ENCODE measurements around the gene SBF1. TPM values are rescaled to one million over a fixed set of nuclear protein-coding genes. Genes with fewer than 3 reads are reported as not detected.
A peak's percentile ranks its signal among the peaks of the same experiment; 100 is the strongest.
"Not testable (repeated sequence)": the region's sequence is repeated elsewhere in the genome, so short reads cannot be mapped to it uniquely, and the experiment has no call there.

SBF1 gene, protein sequence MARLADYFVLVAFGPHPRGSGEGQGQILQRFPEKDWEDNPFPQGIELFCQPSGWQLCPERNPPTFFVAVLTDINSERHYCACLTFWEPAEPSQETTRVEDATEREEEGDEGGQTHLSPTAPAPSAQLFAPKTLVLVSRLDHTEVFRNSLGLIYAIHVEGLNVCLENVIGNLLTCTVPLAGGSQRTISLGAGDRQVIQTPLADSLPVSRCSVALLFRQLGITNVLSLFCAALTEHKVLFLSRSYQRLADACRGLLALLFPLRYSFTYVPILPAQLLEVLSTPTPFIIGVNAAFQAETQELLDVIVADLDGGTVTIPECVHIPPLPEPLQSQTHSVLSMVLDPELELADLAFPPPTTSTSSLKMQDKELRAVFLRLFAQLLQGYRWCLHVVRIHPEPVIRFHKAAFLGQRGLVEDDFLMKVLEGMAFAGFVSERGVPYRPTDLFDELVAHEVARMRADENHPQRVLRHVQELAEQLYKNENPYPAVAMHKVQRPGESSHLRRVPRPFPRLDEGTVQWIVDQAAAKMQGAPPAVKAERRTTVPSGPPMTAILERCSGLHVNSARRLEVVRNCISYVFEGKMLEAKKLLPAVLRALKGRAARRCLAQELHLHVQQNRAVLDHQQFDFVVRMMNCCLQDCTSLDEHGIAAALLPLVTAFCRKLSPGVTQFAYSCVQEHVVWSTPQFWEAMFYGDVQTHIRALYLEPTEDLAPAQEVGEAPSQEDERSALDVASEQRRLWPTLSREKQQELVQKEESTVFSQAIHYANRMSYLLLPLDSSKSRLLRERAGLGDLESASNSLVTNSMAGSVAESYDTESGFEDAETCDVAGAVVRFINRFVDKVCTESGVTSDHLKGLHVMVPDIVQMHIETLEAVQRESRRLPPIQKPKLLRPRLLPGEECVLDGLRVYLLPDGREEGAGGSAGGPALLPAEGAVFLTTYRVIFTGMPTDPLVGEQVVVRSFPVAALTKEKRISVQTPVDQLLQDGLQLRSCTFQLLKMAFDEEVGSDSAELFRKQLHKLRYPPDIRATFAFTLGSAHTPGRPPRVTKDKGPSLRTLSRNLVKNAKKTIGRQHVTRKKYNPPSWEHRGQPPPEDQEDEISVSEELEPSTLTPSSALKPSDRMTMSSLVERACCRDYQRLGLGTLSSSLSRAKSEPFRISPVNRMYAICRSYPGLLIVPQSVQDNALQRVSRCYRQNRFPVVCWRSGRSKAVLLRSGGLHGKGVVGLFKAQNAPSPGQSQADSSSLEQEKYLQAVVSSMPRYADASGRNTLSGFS (N-terminal part only)
- 19.8 and 35.3 TPM in 2 replicates for total RNA-seq

DNA sequence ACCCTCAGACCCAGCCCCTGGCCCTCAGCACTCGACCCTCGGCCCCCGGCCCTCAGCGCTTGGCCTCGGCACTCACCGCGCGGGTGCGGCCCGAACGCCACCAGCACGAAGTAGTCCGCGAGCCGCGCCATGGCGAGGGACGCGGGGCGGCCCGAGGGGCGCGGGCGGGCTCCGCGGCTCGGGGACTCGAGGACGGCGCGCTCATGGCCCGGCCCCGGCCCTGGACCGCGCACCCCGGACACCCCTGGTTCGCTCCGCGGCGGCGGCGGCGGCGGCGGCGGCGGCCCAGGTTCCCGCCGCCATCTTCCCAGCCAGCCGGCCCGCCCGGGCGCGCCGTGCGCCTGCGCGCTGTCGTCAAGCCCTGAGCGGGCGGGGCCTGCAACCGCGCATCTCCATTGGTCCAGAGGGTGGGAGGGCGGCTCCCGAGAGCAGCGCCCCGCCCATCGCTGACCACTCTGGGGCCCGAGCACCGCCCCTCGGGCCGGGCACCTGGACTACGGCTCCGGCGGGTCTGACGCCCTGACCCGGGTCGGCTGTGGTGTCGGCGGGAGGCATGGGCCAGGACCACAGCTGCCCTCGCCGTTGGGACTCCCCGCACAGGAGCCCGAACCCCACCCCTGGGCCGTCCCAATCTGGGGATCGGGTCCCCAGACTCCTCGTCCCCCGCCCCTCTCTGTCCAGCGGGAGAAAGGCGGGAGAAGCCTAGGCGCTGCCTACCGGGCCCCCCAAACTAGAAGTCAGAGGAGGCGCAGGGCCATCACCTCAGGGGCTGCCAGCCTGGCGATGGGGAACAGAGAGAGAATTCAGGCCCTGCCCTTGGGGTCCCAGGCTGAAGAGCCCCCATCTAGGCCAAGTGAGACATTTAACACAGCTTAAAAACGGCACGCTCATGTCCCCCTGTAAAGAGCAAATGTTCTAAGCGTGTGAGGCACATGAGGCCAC is at the start of gene SBF1:
TSS of gene SBF1 (minus strand) at position 326 of the 942 bp plus-strand sequence. CDS start at position 131, 195 bp downstream.
- peak; percentile 91 to 94 for DNase-seq (ENCODE audit: low read depth in 2 of 2)

DNA sequence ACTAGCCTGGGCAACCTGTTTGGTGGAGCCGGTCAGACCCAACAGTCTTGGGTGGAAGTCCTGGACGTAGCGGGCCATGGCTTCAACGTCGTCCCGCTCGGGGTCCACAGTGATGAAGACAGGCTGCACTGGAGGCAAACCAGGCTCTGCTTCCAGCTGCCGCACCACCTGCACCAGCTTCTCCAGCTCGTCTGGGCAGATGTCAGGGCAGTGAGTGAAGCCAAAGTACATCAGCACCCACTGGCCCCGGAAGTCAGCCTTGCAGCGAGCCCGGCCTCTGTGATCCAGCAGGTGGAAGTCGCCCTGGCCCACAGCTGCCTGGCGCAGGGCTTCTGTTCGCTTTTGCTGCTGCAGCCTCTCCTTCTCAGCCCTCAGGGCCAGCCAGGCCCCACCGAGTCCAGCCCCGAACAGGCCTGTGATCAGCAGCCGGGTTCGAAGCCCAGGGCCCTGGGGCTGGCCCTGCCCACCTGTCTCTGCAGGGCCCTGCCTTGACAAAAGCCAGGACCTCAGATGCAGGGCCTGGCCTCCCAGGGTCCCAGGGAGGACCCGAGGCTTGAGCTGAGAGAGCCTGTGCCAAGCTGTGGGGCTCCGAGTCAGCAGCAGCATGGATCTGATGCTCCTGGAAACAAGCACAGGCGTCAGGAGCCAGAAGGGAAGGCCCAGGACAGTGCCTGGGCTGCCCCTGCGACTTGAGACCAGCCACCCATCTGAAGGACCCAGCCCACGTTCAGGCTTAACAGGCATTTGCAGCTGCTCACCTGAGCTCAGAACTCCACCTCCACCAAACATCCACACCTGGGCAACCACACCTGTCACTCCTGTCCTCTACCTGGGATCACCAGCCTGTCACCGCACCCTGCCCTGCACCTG is 49.2 kb upstream of the SBF1 start:
- no peak for DNase-seq (ENCODE audit: low read depth in 2 of 2)

DNA sequence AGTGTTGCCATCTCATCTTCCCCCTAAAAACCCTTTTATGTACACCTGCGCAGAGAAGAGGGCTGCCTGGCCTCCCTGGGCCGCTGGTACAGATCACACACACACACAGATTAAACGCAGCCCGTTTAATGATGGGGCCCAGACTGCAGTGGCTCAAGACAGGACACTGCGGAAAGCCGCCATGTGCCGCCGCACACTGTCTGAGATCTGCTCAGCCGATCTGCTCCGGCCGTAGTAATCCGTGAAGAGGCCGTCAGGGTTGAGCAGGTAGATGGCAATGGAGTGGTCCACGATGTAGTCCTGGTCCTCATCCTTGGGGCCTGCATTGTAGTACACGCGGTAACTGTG is 48.6 kb upstream of the SBF1 start:
- DNase-seq (ENCODE audit: low read depth in 2 of 2) = no peak

DNA sequence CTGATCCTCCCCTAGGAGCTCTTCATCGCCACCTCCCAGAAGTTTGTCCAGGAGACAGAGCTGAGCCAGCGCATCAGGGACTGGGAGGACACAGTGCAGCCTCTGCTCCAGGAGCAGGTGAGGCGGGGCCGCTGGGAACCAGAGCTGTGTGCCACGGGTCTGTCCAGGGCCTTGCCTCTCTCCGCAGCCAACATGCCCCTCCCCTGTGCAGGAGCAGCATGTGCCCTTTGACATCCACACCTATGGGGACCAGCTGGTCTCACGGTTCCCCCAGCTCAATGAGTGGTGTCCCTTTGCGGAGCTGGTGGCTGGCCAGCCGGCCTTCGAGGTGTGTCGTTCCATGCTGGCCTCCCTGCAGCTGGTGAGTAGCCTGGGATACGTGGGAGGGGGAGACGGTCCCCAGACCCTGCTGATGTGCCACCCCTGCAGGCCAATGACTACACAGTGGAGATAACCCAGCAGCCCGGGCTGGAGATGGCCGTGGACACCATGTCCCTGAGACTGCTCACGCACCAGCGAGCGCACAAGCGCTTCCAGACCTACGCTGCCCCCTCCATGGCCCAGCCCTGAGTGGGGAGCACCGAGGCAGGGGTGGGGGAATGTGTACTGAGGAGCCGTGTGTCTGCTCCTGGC is 48.1 kb upstream of the SBF1 start:
- no peak for DNase-seq (ENCODE audit: low read depth in 2 of 2)

DNA sequence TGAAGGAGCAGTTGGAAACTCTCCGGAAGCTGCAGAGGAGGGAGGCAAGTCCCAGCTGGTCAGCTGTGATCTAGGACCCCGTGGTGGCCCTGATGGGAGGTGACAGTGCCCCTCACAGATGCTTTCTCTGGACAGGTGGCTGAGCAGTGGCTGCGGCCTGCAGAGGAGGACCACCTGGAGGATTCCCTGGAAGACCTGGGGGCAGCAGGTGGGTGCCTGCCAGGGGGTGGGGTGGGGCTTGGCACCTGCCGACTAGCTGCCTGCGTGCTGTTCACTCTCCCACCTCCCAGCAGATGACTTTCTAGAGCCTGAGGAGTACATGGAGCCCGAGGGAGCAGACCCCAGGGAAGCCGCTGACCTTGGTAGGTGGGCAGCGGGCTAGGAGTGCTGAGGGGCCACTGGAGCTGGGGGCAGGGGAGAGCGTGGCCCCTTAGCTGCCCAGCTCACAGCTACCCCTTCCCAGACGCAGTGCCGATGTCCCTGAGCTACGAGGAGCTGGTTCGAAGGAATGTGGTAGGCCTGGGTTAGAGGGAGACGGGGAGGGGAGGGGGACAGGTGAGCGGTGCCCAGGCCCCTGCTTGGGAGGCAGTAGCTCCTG is 47.5 kb upstream of the SBF1 start:
- no peak for DNase-seq (ENCODE audit: low read depth in 2 of 2)

DNA sequence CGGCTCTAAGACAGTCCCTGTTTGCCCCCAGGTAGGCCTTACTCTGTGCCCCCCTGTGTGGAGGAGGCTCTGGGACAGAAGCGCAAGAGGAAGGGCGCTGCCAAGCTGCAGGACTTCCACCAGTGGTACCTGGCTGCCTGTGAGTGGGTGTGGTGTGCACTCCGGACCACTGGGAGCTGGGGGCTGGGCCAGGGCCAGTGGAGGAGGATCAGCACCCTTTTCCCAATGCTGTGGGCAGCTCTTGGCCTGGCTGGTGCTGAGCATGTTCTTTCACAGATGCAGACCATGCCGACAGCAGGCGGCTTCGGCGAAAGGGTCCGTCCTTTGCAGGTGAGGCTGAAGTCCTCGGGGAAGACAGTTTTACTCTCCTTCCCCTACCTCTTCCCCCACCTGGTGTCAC is 46.9 kb upstream of the SBF1 start:
- DNase-seq (ENCODE audit: low read depth in 2 of 2) = no peak

DNA sequence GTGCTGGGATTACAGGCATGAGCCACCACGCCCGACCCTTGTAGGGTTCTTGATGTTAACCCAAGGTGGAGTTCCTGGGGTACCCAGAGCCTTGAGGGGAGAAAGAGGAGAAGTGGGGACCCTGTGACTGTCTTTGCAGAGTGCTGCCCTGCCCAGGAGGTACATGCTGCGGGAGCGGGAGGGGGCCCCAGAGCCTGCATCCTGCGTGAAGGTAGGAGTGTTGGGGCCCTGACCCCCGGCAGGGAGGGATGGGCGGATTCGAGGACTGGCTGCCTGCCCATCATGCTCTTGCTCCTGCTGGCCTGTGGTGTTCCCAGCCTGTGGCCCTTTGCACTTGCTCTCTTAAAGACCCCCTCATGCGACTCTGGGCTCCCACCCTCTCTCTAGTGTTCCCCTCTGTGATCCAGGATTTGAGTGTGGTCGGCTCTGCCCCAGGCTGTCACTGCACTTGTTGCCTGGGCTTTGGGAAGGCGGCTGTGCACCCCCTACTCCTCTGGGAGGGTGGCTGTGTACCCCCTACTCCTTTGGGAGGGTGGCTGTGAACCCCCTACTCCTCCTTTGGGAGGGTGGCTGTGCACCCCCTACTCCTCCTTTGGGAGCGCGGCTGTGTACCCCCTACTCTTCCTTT is 46.1 kb upstream of the SBF1 start:
- DNase-seq (ENCODE audit: low read depth in 2 of 2) = no peak

DNA sequence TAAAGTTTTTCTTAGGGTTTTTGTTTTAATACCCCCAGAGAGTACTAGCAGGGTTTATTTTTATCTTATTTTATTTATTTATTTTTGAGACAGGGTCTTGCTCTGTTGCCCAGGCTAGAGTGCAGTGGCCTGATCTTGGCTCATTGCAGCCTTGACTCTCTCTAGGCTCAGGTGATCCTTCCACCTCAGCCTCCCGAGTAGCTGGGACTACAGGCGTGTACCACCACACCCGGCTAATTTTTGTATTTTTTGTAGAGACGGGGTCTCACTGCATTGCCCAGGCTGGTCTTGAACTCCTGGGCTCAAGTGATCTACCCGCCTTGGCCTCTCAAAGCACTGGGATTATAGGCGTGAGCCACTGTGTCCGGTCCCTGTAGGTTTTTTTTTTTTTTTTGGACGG is 45.3 kb upstream of the SBF1 start:
- DNase-seq (ENCODE audit: low read depth in 2 of 2) = not testable (repeated sequence)

DNA sequence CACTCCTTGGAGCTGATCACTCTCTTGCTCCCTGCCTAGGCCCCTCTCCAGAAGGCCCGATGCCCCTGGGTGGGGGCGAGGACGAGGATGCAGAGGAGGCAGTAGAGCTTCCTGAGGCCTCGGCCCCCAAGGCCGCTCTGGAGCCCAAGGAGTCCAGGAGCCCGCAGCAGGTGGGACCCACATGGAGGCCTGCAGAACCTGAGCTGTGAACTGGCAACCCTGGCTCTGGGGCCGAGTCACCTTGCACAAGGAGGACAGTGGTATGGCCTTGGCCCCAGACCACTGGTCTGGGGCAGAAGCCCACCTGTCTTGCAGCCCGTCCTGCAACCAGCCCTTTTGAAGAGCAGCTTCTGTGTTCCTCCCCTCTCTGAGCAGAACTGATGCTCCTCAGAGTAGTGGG is 44.3 kb upstream of the SBF1 start:
- no peak for DNase-seq (ENCODE audit: low read depth in 2 of 2)

DNA sequence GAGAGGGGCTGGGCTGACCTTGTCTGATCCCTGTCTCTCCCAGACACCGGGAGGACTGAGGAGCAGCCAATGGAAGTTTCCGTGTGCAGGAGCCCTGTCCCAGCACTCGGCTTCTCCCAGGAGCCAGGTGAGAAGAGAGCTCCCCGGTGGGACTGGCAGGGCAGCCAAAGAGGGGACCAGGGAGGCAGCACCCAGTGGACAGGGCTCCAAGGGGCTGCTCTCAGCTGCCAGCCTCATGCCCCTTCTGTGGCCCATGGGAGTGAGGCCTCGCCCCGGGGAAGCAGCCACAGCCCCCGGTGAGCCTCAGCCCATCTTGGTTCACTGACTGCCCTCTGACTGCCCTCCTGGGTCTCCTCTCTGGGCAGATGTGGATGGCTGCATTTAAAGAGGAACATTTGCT is 43.8 kb upstream of the SBF1 start:
- DNase-seq (ENCODE audit: low read depth in 2 of 2) = no peak

DNA sequence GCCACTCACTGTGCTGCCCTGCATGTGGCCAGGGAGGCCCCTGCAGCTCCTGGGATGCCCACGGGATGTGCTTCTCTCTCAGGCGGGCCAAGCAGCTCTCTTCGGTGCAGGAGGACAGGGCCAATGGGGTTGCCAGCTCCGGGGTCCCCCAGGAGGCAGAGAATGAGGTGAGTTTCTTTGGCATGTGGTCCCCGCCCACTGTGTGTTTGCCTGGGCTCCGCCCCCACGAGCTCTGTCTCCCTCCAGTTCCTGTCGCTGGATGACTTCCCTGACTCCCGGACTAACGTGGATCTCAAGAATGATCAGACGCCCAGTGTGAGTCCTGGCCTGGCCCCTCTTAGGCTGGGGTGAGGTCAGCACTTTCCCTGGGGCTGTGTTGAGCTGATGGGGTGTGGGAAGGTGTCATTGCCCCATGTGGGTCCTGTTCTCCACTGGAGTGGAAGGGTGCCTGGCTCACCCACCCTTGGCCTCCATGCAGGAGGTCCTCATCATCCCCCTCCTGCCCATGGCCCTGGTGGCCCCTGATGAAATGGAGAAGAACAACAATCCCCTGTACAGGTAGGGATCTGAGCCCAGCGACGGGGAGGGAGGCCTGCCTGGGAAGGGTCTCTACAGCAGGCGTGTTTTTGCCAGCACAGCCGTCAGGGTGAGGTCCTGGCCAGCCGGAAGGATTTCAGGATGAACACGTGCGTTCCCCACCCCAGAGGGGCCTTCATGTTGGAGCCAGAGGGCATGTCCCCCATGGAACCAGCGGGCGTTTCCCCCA is 42.8 kb upstream of the SBF1 start:
- no peak for DNase-seq (ENCODE audit: low read depth in 2 of 2)

DNA sequence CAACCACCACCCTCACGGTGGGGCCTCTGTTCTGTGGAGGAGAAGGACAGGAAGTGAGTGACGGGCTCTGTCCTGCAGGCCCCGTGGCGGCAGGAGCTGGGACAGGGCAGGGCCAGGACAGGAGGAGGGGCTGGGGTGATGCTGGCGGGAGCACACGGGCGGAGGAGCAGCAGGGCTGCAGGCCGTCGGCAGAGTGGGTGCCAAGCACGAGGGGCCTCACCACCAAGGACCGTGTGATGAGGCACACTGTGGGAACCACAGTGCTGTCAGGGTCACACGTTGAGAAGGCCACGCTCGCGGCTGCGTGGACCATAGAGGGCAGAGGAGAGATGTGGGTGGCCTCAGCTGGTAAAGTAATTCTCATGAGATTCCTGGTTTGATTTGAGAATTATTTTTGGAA is 42.1 kb upstream of the SBF1 start:
- no peak for DNase-seq (ENCODE audit: low read depth in 2 of 2)

DNA sequence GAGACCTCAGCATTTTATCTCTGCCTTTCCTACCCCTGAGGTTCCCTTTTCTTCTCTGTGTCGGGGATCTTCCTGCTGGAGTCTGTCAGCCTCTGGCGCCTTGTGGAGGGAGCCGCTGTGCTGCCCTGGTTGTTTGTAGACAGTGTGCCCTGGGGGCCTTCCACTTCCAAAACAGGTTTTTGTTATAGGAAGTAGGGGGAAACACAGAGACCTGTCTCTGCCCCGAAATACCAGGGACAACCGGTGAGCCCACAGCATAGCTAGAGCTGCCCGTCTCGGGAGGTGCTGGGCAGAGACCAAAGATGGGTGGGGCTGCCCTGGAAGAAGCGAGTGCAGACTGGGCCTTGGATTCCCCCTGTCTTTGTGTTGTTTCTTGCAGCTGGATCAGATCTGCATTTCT is 41.2 kb upstream of the SBF1 start:
- DNase-seq (ENCODE audit: low read depth in 2 of 2) = no peak

DNA sequence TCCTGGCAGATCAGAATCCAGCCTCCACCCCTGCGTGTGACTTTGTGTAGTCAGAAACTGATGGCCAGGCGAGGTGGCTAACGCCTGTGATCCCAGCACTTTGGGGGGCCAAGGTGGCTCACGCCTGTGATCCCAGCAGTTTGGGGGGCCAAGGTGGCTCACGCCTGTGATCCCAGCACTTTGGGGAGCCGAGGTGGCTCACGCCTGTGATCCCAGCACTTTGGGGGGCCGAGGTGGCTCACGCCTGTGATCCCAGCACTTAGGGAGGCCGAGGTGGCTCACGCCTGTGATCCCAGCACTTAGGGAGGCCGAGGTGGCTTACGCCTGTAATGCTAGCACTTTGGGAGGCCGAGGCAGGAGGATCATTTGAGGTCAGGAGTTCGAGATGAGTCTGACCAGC is 38.3 kb upstream of the SBF1 start:
- no peak for DNase-seq (ENCODE audit: low read depth in 2 of 2)

DNA sequence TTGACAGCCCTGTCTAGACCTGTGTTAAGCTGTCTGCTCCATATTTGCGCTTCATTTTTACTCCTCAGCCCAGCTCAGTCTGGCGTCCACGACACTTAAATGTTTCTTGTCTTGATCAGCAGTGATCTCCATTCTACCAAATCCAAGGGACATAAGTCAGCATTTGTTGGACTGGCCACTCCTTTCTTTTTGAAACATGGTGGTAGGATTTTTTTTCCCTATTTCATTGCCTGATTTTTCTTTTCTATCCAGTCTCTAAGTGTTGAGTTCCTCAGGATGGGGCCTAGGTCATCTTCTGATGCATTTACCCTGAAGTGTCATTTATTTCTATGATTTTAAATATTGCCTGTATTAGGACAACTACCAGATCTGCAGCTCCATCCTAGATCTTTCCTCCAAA is 34.1 kb upstream of the SBF1 start:
- no peak for DNase-seq (ENCODE audit: low read depth in 2 of 2)

DNA sequence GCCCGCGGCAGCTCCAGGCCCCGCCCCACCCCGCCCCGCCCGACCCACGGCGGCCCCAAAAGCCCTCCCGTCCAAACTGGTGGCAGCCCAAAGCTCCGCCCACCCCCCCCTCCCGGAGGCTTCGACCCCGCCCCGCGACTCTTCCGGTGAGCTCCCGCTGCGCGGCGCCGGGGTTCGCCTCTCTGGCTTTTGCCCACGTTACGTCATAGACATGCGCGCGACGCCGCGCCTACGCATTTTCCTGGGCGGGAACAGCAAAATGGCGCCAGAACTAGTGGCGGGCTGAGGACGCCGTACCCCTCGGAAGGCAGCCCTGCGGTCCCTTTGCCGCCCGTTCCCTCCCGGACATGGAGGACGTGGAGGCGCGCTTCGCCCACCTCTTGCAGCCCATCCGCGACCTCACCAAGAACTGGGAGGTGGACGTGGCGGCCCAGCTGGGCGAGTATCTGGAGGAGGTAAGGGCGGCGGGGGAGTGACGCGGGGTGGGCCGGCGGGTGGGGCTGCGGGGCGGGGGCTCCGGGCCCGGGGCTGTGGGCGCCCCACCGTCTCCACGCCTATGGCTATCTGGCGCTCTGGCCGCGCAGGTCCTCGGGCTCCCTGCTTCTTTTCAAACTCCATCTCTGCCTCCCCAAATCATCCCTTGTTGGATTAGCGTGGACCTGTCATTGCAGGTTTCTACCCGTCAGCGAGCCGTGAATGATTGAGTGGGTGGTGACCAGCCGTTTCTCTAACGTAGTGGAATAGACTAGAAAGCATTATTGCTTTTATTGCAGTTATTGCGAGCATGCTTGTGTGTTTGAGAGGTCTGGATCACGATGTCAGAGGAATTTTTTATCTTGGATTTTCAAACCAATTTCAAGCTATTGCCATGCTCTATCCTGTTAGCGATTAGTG is 33.4 kb upstream of the SBF1 start, which contains the start of gene NCAPH2:
TSS of gene NCAPH2 (plus strand) at position 234 of the 894 bp plus-strand sequence. CDS start at position 348, 114 bp downstream.
- peak; percentile 98 to 99 for DNase-seq (ENCODE audit: low read depth in 2 of 2)
